K562 (cell line): ENCODE measurements around the gene RPE. TPM values are rescaled to one million over a fixed set of nuclear protein-coding genes. Genes with fewer than 3 reads are reported as not detected.
A peak's percentile ranks its signal among the peaks of the same experiment; 100 is the strongest.

Source experiments
- CBFA2T3 ChIP-seq: fragments of 450-650 bp; IDR thresholded peaks from 2 replicates; pipeline ENCODE4 v1.6.1; 2017
- CGGBP1 ChIP-seq: fragments of 250-450 bp; sonication (Bioruptor Pico); IDR thresholded peaks from 2 replicates; pipeline ENCODE4 v1.9.0; 2021; ENCODE audit warnings: mild to moderate bottlenecking
- FOXJ2 ChIP-seq: fragments of 200-800 bp; sonication (Bioruptor generic); IDR thresholded peaks from 2 replicates; pipeline ENCODE4 v1.6.1; 2016; ENCODE audit warnings: missing genetic modification characterization, missing compliant biosample characterization
- GABPA ChIP-seq: fragments of 200-800 bp; sonication (Bioruptor generic); conservative IDR thresholded peaks from 2 replicates; pipeline ENCODE4 v1.6.1; 2016; ENCODE audit warnings: low read depth, missing genetic modification characterization, missing compliant biosample characterization
- GTF2F1 ChIP-seq: IDR thresholded peaks from 2 replicates; pipeline ENCODE4 v1.6.1; 2011; ENCODE audit warnings: low read depth, low read length, improper control_type of control experiment
- HMG20B ChIP-seq: fragments of 250-450 bp; sonication (Bioruptor Pico); IDR thresholded peaks from 2 replicates; pipeline ENCODE4 v1.5.0; 2021; ENCODE audit warnings: mild to moderate bottlenecking
- HNRNPUL1 ChIP-seq: fragments of 200-400 bp; formaldehyde crosslinking; IDR thresholded peaks from 2 replicates; pipeline ENCODE4 v1.6.1; 2017; ENCODE audit warnings: low read length
- KLF13 ChIP-seq: fragments of 450-650 bp; IDR thresholded peaks from 2 replicates; pipeline ENCODE4 v1.6.1; 2016; ENCODE audit warnings: missing genetic modification characterization, low read depth, mild to moderate bottlenecking, missing compliant biosample characterization, moderate library complexity, borderline replicate concordance
- LCOR ChIP-seq: sonication (generic); formaldehyde crosslinking; IDR thresholded peaks from 2 replicates; pipeline ENCODE4 v1.8.0; 2022; ENCODE audit warnings: mild to moderate bottlenecking, missing genetic modification reagents
- MTA2 ChIP-seq: fragments of 450-650 bp; IDR thresholded peaks from 2 replicates; pipeline ENCODE4 v1.6.1; 2016; ENCODE audit warnings: low read depth
- NCOA1 ChIP-seq: fragments of 450-650 bp; IDR thresholded peaks from 2 replicates; pipeline ENCODE4 v1.6.1; 2016; ENCODE audit warnings: low read depth
- NFIC ChIP-seq: fragments of 450-650 bp; IDR thresholded peaks from 2 replicates; pipeline ENCODE4 v1.6.1; 2017; ENCODE audit warnings: mild to moderate bottlenecking, inconsistent platforms
- NFIX ChIP-seq: fragments of 250-450 bp; sonication (Bioruptor Pico); IDR thresholded peaks from 2 replicates; pipeline ENCODE4 v1.4.0; 2020; ENCODE audit warnings: low read depth, mild to moderate bottlenecking, moderate library complexity
- PHB2 ChIP-seq: fragments of 450-650 bp; IDR thresholded peaks from 2 replicates; pipeline ENCODE4 v1.6.1; 2017; ENCODE audit warnings: low read depth
- SNIP1 ChIP-seq: fragments of 450-650 bp; IDR thresholded peaks from 2 replicates; pipeline ENCODE4 v1.7.1; 2017; ENCODE audit warnings: low read depth, mild to moderate bottlenecking
- SP1 ChIP-seq: sonication (generic); formaldehyde crosslinking; IDR thresholded peaks from 2 replicates; pipeline ENCODE4 v1.8.1; 2022; ENCODE audit warnings: mild to moderate bottlenecking, missing genetic modification reagents
- TRIM24 ChIP-seq, 2 experiments: fragments of 450-650 bp; IDR thresholded peaks; 2 replicates each; pipeline ENCODE4 v1.6.1; 2016
- ZBED1 ChIP-seq: IDR thresholded peaks from 2 replicates; pipeline ENCODE4 v1.6.1; 2014
- ZC3H4 ChIP-seq: sonication (generic); formaldehyde crosslinking; IDR thresholded peaks from 2 replicates; pipeline ENCODE4 v1.9.0; 2021; ENCODE audit warnings: missing genetic modification reagents, borderline replicate concordance
- ZKSCAN3 ChIP-seq: fragments of 250-450 bp; sonication (Bioruptor Pico); IDR thresholded peaks from 2 replicates; pipeline ENCODE4 v1.4.0; 2020
- ZNF511 ChIP-seq: sonication (generic); formaldehyde crosslinking; IDR thresholded peaks from 2 replicates; pipeline ENCODE4 v1.8.0; 2022; ENCODE audit warnings: mild to moderate bottlenecking, missing genetic modification reagents
- ZNF518B ChIP-seq: fragments of 250-450 bp; sonication (Bioruptor Pico); IDR thresholded peaks from 2 replicates; pipeline ENCODE4 v1.5.0; 2021; ENCODE audit warnings: mild to moderate bottlenecking, moderate library complexity
- polyA plus RNA-seq, 8 experiments: library from polyadenylated mRNA; depleted of rRNA in 4 of 8; stranded (reverse) in 5 of 8; unstranded in 3 of 8; fragments of >200 nt; fragmentation: Nextera tagmentation in 2 of 8; fragmentation: Illumina TruSeq in 1 of 8; extraction: Ambion mirVana in 2 of 8; extraction: Trizol in 1 of 8; gene quantifications; 2 replicates each; pipeline versions ENCODE4 v1.2.1 to v1.2.3, GENCODE V29; 2011 to 2014; ENCODE audit warnings: inconsistent platforms in 1 of 8, missing spikeins in 1 of 8
- total RNA-seq, 7 experiments: library from RNA; depleted of rRNA in 6 of 7; stranded (reverse); fragments of >200 nt in 6 of 7; fragmentation: Illumina TruSeq in 2 of 7; extraction: Trizol in 2 of 7; gene quantifications; 2 replicates each; pipeline versions ENCODE4 v1.2.1 to v1.2.3, GENCODE V29; 2011 to 2021; ENCODE audit warnings: low replicate concordance in 1 of 7
- TF ChIP-seq, protein P1 (sequence below): sonication (generic); formaldehyde crosslinking; IDR thresholded peaks from 2 replicates; pipeline ENCODE4 v1.8.1; 2022; ENCODE audit warnings: missing genetic modification reagents
- TF ChIP-seq, protein P2 (sequence below): fragments of 250-450 bp; sonication (Bioruptor Pico); IDR thresholded peaks from 2 replicates; pipeline ENCODE4 v1.4.0; 2020; ENCODE audit warnings: mild to moderate bottlenecking, moderate library complexity

RPE gene
- total and polyA plus RNA-seq, 9 of the 15 experiments (the other 6 are each of a cell fraction or from before 2014, with no cell fraction given): 33.5 to 65.3 (median 50.4) TPM

DNA sequence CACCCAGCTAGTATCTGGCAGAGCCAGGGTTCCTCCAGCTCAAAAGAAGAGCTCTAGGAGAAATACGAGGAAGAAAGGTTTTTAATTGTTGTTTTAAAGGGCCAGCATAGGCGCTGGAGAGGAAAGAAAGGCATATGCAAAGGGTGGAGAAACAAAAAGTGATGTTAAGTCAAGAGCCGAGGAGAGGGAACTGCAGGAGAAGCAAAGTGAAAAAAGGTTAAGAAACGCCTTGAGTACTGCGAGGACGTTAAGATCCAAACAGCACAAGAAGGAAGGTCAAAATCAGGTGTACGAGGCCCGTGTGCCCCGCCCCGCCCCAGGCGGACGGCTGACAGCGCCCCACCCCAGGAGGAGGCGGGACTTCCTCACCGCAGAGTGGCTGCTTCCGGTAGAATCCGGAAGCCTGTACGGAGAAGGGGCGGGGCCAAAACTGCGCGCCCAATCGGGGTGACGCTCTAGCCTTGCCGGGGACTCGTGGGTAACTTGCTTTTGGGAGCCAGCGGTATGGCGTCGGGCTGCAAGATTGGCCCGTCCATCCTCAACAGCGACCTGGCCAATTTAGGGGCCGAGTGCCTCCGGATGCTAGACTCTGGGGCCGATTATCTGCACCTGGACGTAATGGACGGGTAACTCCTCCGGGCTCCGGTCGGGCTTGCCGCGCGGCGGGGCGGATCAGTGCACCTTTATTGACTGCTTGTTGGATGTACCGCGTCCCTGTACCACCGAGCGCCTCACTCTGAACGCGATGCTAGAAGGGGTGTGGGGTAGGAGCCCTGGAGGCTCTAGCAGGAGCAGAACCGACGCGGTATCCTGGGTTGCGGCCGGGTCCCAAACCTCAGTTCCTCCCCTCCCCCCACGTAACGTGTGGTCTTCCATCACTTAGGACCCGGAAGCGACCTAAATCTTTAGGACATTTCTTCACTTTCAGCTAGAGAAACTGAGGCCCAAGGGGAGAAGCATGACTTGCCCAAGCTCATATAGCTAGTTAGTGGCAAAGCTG, at the start of gene RPE (continued):
- TF ChIP-seq NFIC (no peak), KLF13 (tag) (no peak), ZC3H4 (no peak), SP1 (CRISPR knock-in tag) (peak; percentile 36; the same call in 1 of the 2 replicates), MTA2 (no peak), HMG20B (CRISPR knock-in tag) (no peak), ZBED1 (no peak), CGGBP1 (CRISPR knock-in tag) (no peak), LCOR (CRISPR knock-in tag) (peak; percentile 84), GTF2F1 (no peak), NCOA1 (no peak), ZKSCAN3 (CRISPR knock-in tag) (no peak), NFIX (CRISPR knock-in tag) (no peak), HNRNPUL1 (no peak), GABPA (peak; percentile 94), PHB2 (no peak), ZNF511 (CRISPR knock-in tag) (0 out of 2 replicates have a peak, but pooled peaks have one; percentile 33), ZNF518B (CRISPR knock-in tag) (no peak), FOXJ2 (tag) (no peak), CBFA2T3 (no peak), TRIM24 (IDR thresholded peaks at IDR 0.05) (no peak), SNIP1 (no peak)
- TF ChIP-seq, protein P1, sequence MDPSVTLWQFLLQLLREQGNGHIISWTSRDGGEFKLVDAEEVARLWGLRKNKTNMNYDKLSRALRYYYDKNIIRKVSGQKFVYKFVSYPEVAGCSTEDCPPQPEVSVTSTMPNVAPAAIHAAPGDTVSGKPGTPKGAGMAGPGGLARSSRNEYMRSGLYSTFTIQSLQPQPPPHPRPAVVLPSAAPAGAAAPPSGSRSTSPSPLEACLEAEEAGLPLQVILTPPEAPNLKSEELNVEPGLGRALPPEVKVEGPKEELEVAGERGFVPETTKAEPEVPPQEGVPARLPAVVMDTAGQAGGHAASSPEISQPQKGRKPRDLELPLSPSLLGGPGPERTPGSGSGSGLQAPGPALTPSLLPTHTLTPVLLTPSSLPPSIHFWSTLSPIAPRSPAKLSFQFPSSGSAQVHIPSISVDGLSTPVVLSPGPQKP (CRISPR knock-in tag): no peak
- TF ChIP-seq, protein P2, sequence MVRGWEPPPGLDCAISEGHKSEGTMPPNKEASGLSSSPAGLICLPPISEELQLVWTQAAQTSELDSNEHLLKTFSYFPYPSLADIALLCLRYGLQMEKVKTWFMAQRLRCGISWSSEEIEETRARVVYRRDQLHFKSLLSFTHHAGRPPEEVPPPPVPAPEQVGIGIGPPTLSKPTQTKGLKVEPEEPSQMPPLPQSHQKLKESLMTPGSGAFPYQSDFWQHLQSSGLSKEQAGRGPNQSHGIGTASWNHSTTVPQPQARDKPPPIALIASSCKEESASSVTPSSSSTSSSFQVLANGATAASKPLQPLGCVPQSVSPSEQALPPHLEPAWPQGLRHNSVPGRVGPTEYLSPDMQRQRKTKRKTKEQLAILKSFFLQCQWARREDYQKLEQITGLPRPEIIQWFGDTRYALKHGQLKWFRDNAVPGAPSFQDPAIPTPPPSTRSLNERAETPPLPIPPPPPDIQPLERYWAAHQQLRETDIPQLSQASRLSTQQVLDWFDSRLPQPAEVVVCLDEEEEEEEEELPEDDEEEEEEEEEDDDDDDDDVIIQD: no peak
